K562 (cell line): ENCODE results near the gene DELE1. TPM values are rescaled to one million over a fixed set of nuclear protein-coding genes. Genes with fewer than 3 reads are reported as not detected.

Experiments
- CEBPZ ChIP-seq: fragments of 150-350 bp; IDR thresholded peaks from 2 replicates; pipeline ENCODE4 v1.6.1; 2014; ENCODE audit warnings: low read depth, mild to moderate bottlenecking, low read length, borderline replicate concordance
- KDM1A ChIP-seq, 2 experiments: fragments of 450-650 bp; IDR thresholded peaks; 2 replicates each; pipeline ENCODE4 v1.6.1; 2016; ENCODE audit warnings: mild to moderate bottlenecking in 2 of 2
- TFE3 ChIP-seq: fragments of 450-650 bp; formaldehyde crosslinking; IDR thresholded peaks from 2 replicates; pipeline ENCODE4 v1.4.0; 2020; ENCODE audit warnings: mild to moderate bottlenecking, mixed read lengths
- polyA plus RNA-seq, 8 experiments: library from polyadenylated mRNA; depleted of rRNA in 4 of 8; stranded (reverse) in 5 of 8; unstranded in 3 of 8; fragments of >200 nt; fragmentation: Nextera tagmentation in 2 of 8; fragmentation: Illumina TruSeq in 1 of 8; extraction: Ambion mirVana in 2 of 8; extraction: Trizol in 1 of 8; gene quantifications; 2 replicates each; pipeline versions ENCODE4 v1.2.1 to v1.2.3, GENCODE V29; 2011 to 2014; ENCODE audit warnings: inconsistent platforms in 1 of 8, missing spikeins in 1 of 8
- total RNA-seq, 7 experiments: library from RNA; depleted of rRNA in 6 of 7; stranded (reverse); fragments of >200 nt in 6 of 7; fragmentation: Illumina TruSeq in 2 of 7; extraction: Trizol in 2 of 7; gene quantifications; 2 replicates each; pipeline versions ENCODE4 v1.2.1 to v1.2.3, GENCODE V29; 2011 to 2021; ENCODE audit warnings: low replicate concordance in 1 of 7

Gene DELE1
- total and polyA plus RNA-seq, 9 of the 15 experiments (the other 6 are each of a cell fraction or from before 2014, with no cell fraction given), result 16.6 to 74.4 (median 49.8) TPM

- TF ChIP-seq KDM1A (IDR thresholded peaks at IDR 0.05) (peak in 1 of 2 experiments; percentile 40; a peak in 1 of 4 replicates), CEBPZ (no peak), TFE3 (CRISPR knock-in tag) (no peak)
Measured at GRCh38 chr5:141875795-141876627, 47.7 kb upstream of the DELE1 start (continued).
